EL (cell line): ENCODE measurements around the gene PLS3.
"Not testable (repeated sequence)": the region's sequence is repeated elsewhere in the genome, so short reads cannot be mapped to it uniquely, and the experiment has no call there.

ENCODE experiments used
- DNase-seq: peaks from one replicate; pipeline ENCODE4 v3.0.0-alpha.2; 2016

Gene PLS3, protein sequence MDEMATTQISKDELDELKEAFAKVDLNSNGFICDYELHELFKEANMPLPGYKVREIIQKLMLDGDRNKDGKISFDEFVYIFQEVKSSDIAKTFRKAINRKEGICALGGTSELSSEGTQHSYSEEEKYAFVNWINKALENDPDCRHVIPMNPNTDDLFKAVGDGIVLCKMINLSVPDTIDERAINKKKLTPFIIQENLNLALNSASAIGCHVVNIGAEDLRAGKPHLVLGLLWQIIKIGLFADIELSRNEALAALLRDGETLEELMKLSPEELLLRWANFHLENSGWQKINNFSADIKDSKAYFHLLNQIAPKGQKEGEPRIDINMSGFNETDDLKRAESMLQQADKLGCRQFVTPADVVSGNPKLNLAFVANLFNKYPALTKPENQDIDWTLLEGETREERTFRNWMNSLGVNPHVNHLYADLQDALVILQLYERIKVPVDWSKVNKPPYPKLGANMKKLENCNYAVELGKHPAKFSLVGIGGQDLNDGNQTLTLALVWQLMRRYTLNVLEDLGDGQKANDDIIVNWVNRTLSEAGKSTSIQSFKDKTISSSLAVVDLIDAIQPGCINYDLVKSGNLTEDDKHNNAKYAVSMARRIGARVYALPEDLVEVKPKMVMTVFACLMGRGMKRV

DNA sequence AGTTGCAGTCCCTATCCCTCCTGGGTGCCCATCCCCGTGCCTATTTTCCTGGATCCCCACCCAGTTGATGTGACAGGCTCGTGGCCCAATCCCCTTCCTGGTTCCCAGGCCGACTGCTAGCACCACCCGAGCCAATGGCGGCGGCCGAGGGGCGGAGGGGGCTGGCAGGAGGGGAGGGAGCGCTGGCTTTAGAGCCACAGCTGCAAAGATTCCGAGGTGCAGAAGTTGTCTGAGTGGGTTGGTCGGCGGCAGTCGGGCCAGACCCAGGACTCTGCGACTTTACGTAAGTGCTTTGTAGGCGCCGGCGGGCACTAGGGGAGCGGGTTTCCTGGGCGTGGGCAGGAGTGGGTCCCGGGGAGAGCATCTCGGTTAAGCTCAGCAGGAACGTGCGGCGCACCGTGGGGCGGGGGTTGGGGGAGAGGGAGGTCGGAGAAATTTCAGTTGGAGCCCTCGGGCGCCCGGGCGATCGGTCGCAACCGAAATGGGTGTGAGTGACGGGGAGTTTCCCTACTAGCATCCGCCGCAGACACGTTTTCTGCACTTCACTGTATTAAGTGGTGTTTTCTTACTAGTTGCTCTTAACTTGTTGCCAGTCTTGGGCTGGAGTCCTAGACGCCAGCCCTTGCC lies at the start of gene PLS3:
Gene PLS3 (plus strand): TSS at position 197 of the 627 bp plus-strand sequence. CDS start 49,077 bp downstream, outside the sequence.
- peak; percentile 87 for DNase-seq

DNA sequence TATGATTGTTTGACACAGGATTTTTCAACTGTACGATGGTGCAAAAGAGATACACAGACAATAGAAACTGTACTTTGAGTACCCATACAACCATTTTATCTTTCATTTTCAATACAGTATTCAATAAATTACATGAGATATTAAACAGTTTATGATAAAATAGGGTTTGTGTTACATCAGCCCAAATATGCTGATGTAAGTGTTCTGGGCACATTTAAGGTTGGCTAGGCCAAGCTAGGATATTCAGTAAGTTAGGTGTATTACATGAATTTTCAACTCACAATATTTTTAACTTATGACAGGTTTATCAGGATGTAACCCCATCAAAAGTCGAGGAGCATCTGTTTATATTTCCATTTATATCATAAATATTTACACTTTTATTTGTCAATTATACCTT lies 42.9 kb upstream of the PLS3 start:
- DNase-seq: no peak

DNA sequence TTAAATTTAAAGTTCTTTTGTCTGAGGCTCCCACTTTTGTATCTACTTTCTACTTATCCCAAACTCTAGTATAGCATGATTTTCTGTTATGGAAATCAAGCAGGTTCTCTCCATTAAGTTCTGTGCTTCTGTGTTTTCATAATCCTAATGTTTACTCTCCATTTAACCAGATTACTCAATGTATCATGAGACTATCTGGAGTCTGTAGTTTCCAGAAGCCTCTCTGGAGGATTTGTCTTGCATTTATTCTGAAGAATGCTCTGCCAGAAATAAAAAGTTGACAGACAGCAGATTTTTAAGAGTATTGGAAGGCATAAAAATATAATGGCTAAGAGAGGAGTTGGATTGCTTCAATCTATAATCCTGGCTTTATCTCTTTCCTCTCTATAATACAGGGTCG lies 39.2 kb upstream of the PLS3 start:
- no peak for DNase-seq

DNA sequence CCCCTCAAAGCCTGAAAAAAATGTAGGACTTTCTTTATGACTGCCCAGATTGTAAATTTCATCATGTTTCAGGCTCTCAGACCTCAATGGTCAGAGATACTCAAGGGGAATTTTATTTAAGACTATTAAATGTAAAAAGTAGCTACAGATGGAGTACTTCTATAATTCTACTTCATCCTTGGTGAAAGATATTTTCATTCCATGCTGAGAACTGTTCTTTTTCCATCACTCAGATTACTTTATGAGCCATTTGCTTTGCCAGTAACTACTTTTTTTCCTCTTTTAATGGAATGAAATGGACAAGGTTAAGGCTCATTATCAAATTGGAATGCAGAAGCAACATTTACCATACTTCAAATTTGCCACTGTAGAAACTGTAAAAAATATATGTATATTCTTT lies 38.0 kb upstream of the PLS3 start:
- no peak for DNase-seq

DNA sequence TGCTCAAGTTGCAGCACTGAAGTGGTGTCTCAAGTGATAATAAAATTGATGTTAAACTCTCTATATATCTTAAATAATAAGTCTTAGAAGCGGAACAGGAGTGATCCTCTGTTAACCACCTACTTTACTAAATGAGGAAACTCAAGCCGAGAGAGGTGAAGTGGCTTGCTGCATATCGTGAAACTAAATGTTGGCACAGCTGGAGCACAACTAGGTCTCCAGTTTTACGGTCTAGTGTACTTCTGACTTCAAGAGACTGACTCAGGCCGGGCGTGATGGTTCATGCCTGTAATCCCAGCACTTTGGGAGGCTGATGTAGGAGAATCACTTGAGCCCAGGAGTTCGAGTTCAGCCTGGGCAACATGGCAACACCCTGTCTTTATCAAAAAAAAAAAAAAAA lies 35.5 kb upstream of the PLS3 start:
- no peak for DNase-seq

DNA sequence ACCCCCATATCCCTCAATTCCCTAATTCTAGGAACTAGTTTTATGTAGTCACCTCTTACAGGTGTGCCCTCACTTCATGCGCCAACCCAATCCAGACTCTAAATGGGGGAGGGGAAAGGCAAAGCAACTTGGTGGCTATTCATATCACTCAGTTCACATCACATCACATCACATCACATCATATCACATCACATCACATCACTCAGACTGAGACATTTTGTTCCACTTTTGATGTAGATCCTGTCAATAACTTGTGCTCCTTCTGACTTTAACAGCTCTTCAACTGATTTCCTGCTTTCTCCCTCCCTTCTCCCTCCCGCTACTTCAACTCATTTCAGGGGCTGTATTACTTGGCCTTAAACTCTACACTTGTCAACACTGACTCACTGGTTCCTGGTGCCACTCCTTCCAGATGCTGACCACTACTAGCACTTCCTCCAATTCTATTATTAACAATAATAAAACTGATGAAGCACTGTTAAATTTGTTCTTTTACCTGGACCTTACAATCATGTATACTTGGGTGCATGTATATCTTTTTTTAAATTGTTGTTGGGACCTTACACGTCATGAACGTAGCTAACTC lies 29.1 kb upstream of the PLS3 start:
- DNase-seq: peak; percentile 38

DNA sequence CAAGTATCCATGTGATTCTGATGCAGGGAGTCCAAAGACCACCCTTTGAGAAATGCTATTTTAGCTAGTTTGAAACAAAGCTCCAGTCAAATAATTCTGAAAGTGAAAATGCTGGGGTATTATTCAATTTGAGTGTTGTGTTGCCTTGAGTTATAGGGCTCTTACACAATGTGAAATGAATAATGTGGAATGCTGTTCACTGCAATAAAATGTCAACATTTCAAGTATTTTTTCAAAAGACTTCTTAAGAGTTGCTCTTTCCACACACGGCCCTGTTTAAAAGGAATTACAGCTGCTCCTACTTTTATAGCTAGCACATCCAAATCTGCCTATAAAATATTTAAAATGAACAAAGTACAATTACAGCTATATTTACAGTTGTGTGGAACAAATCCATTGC lies 27.5 kb upstream of the PLS3 start:
- DNase-seq: peak; percentile 4

DNA sequence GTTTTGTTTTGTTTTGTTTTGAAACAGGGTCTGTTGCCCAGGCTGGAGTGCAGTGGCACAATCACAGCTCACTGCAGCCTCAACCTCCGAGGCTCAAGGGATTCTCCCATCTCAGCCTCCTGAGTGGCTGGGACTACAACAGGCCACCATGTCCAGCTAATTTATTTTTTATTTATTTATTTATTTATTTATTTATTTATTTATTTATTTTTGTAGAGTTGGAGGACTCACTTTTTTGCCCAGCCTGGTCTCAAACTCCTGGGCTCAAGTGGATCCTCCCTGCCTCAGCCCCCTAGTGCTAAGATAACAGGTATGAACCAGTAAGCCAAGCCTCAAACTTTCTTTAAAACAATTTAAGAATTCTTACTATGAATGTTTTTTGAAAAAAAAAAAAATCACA lies 26.6 kb upstream of the PLS3 start:
- no peak for DNase-seq

DNA sequence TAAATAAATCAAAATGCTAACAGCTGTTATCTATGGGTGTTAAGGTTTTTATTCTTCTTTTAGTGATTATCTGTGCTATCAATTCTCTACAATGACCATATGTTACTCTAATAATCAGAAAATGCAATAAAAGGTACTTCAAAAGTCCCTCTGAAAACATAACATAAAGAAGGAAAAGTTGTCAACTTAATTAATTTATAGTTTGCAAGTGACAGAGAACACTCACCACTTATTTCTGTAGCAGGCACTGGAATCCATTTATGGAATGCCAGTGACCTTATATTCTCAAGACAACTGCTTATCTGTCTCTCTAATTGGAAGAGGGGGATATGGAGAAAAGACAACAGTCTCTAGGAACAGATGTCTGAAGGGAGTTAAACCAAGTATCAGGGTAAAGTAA lies 25.6 kb upstream of the PLS3 start:
- DNase-seq: no peak

DNA sequence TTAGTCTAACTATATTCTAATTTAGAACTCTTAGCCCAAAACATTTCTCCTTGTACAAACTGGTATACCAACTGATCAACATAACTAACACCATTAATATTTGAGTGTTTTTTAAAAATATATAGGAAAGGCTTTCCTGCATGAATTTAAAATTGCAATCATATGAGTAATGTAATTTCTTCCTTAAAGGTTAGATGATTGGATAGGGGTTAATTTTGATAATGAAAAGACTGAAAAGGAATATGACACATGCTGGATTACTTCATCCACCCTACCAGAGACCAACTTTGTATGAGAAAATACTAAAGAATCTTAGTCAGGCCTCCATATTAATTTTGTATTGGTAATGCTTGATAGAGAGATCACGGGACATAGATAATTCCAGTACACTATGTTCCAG lies 25.1 kb upstream of the PLS3 start:
- DNase-seq: peak; percentile 3

DNA sequence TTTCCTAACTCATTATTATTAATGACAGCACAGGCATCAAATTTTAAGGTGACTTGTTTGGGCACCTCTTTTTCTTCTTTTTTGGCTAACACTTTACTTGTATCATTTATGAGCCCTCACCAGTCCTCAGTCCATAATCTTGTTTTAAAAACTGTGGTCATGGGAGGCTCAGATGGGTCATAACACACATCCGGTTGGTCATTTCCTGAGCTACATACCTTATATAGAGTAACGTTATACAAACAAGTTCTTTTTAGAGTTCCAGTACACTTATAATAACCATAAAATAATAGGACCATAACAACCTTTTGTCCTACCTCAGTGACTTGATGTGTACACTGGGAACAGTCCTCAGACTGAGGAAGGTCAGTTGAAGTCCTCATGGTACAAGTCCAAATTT lies 21.1 kb upstream of the PLS3 start:
- no peak for DNase-seq

DNA sequence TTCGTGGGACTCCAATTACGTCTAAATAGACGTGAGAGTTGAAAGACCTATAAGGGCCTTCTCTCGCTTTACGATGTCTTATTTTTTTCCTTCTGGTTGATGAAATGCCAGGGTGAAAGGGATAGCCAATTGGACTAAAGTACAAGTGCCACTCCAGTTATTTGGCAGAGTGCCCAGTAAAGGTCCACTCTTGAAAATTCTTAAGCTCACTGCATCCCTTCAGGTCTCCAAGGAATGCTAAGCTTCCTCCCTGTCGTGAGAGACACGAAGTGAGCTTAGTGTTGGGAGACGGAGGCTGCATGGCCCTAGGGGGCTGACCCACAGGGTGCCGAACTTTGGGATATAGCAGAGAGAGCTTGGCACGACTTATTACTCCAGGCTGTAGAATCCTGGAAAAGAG lies 19.9 kb upstream of the PLS3 start:
- not testable (repeated sequence) for DNase-seq

DNA sequence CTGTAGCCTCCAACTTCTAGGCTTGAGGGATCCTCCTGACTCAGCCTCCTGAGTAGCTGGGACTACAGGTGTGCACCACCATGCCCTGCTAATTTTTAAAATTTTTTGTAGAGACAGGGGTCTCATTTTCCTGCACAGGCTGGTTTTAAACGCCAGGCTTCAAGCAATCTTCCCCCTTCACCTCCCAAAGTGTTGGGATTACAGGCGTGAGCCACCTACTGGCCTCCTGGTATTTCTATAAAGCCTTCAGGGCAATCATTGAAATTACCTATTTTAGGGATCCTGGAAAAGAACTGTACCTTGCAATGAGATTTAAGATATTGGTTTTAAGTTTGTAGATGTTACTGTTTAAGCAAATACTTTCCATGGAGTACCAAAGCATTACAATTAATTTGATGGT lies 13.5 kb upstream of the PLS3 start:
- DNase-seq: no peak

DNA sequence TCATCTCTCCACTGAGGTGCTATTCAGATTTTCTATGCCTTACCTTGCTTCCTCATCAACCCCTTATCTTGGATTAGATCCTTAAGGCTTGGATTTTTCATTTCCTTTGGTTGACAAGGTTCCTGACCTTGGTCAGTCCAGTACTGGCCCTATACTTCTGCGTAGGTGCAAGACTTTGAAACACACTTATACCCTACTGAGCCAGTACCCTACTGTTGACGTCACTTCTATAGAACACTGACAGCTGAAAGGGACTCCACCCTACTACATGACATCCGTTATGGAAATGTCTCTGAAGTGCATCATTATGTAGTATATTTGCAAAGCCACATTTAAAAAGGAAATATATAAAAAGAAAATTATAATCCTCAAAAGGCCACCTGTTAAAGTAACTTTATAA lies 12.0 kb upstream of the PLS3 start:
- no peak for DNase-seq

DNA sequence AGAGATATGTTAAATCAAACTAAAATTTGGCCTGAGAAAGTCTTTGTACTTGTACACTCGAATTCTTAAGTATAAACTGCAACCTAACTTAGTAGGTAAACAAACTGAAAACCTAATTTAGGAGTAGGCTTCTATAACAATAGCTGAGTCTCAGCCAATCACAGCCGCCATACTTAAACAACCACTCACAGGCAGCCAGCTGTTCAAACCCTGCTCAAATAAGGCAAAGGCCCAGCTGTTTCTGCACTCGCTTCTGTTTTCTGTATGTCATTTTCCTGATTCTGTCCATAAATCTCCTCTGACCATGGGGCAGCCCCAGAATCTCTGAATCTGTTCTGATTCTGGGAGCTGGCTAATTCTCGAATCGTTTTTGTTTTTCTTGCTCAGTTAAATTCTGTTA lies 7.8 kb upstream of the PLS3 start:
- no peak for DNase-seq

DNA sequence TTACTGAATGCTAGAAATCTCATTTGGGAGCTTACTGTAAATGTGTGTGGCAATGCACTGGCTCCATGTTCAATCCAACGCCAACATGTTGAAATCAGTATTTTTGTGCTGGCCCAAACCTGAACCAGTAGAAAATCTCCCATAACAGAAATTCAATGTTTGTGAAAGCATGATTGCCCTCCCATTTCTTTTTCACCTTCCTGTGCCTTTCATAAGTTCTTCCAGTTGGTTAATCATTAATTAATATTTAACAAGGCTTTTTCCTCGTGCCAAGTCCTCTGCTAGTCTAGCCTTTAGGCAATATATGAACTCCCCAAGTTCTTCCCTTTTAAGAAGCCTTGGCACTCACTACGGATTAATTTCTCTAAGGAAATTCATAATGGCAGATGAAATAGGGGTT lies 1.3 kb upstream of the PLS3 start:
- no peak for DNase-seq

DNA sequence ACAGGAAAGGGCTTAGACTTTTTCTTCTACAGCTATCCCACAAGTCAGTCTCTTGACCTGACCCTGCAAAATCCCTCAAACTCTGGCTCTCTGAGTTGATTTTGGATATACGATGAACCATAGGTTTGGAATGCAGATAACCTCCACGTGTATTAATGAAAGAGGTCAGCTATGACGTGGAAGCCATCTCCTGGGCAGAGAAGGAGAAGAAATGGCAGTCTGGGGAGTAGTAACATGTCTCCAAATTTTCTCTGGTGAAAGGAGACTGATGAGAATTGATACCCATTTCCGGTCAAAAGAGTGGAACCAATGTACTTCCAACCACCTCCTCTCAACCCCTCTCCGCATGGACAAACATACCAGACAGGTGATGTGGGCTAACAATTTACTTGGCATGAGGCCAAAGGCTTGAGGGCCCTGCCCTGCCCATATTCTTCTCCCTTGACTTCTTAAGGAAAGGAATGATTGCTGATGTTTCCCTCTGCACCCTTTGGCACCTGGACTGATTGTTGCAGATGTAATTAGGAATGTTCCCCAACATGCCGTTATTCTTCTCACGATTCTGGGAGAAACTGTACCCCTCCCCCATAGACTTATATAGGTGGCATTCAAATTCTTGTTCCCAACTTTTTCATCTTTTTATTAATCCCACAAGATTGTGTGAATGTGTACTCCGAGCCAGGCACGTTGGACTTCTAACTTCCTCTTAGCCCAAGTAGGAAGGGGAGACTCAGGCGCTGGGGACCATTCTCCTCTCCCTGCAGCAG lies 580 bp upstream of the PLS3 start:
- peak; percentile 73 for DNase-seq

DNA sequence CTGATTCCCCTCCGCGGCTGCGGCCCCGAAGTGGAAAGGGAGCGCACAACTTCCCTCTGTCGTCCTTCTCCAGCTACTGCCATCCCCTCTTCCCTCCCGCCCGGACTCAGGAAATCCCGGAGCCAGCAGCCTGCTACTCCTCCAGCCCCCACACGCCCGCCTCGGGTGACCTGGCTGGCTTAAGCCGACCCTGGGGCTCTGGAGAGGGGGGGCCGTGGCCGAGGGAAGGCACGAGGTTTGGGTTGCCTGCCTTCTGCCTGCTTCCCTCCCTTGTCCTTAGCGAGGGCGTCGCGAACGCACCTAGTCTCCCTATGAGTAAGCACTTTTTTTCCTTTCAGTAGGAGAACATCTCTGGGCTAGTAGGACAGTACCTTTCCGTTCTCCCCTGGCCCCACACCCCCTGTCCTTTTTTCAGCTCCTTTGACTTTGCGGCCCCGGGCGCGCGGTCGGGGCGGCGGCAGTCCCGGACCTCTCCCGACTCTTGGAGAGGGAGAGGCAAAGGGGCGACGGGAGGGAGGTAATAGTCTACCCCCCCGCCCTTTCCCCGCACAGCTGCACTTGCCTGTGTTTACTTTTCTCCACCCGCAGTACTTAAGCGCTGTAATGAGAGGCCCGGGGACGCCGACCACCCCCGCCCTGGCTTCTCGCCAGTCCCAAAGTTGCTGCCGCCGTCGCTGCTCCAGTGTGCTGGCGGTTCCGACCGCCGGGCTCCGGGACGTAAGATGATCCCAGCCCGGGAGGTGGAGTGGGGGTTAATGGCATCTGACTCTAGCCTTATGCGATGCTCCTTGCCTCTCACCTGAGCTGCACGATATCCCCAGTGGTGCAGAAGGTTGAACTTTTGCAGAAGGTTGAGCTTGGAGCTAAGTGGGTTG lies 868 bp downstream of the PLS3 start:
- DNase-seq: peak; percentile 49

DNA sequence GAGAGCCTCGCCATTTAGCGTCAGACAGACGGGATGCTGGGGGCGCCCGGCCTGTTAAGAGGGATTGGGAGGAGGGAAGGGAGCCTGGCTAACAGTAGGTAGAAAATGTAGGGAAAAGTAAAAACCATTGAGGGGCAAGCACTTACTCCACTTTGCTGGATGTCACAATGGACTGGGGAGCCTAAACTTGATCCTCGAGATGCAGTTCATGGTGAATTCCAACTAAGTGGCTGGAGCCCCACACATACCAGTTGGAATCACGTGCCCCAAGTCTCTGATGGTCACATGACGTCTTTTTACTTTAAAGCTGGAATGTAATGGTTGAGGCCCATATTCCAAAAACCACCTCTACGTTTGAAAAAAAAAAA lies 1.5 kb downstream of the PLS3 start:
- DNase-seq: peak; percentile 55

DNA sequence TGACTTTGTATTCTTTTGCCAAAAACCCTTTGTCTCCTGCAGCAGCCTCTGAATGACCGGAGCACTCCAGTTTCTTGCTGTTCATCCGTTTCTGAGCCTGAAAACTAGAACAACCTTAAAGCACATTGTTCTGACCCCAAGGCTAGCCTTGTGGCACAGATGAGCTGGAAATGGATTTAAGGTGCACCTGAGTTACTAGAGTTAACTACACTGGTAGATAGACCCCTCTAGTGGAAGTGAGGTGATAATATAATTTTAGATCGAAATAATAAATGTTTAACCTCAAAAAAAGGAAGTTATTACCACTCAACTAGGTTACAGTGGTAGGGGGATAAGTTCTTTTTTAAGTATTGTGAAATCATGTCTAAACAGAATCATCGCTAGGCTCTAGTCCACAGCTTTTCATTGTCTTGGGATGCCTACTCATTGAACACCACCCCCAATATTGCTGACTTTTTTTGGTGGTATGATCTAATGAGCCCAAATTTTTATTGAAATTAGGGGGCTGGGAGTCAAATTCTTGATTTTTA lies 2.7 kb downstream of the PLS3 start:
- DNase-seq: no peak

DNA sequence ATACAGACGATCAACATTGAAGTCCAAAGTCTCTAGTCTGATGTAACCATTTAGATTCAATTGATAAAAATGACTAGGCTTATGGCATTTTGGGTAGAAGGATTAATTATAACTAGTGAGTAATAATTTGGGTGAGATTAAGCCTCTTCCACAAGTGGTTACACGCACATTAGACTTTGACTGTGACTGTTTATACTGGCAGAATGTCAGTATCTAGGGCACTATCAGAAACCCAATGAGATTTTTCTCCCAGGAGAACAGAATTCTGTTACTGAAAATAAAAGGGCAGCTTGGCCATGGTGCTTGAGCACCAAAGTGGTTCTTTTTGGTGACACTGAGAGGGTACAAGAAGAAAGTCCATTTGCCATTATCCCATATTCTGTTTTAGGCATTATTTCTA lies 3.3 kb downstream of the PLS3 start:
- DNase-seq: peak; percentile 35

DNA sequence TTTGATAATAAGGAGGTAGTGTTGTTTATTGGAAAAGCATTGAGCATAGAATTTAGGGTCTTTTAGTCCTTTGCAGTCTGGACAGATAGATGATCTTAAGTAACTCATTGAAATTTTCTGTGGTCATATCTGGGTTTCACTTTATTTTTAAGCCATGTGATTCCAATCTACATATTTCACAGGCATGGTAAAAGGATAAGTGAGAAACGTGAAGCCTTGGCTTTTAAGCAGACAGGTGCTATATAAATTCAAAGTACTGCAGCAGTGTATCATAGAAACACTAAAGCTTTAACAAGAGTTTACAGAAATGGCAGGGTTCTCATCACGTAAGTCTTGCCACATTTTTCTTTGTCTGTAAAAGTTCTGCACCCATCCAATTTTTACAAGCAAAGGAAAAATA lies 4.9 kb downstream of the PLS3 start:
- no peak for DNase-seq
